ENCODE results near the gene QARS1. TPM values are rescaled to one million over a fixed set of nuclear protein-coding genes. Genes with fewer than 3 reads are reported as not detected.

QARS1 gene
- total and polyA plus RNA-seq, 2 of the 8 experiments (the other 6 are each of a cell fraction or from before 2014, with no cell fraction given), result 353 to 581 TPM

GRCh38 chr3:49124203-49124602 is 19.6 kb upstream of the QARS1 start:
- no peak overlapping the region for H3K23ac ChIP-seq (ENCODE audit: insufficient read length)
- WGBS, 2 experiments (ENCODE audit: extremely low coverage in 1 of 2, insufficient coverage in 1 of 2, insufficient read length in 1 of 2, insufficient replicate concordance in 2 of 2, low coverage in 1 of 2, low lambda C conversion rate in 2 of 2, missing lambda C conversion rate in 1 of 2), result 98% methylated on average over 7 of the region's 7 CpGs; no CpG with 5 or more reads in 1 of the 2 experiments
- no peak overlapping the region for H3K4ac ChIP-seq (replicated peaks; ENCODE audit: insufficient read length, low read depth, low read length)
- no peak overlapping the region for H2BK120ac ChIP-seq (replicated peaks; ENCODE audit: low read depth, low read length)
- H2AFZ ChIP-seq (ENCODE audit: low read length), result no peak overlapping the region
- no peak overlapping the region for H2BK15ac ChIP-seq (ENCODE audit: low read length)
- no peak overlapping the region for H3K4me3 ChIP-seq (ENCODE audit: extremely low read depth in 1 of 4, insufficient read depth in 2 of 4, low read depth in 3 of 4, low read length in 4 of 4)
- H3K9me3 ChIP-seq (ENCODE audit: insufficient read depth in 2 of 2, low read depth in 1 of 2, low read length in 1 of 2), result no peaks in the 10 kb centered on the region
- H2BK12ac ChIP-seq (ENCODE audit: low read depth, low read length), result no peak overlapping the region
- no peaks in the 10 kb centered on the region for H3K27me3 ChIP-seq (replicated peaks in 1 of 4; ENCODE audit: control insufficient read depth in 3 of 4, extremely low read depth in 1 of 4, insufficient read depth in 3 of 4, low read length in 3 of 4)
- H3K14ac ChIP-seq (ENCODE audit: insufficient read length), result no peak overlapping the region
- H3K9ac ChIP-seq (replicated peaks in 1 of 4; ENCODE audit: extremely low read depth in 1 of 4, low read depth in 3 of 4, low read length in 3 of 4), result no peak overlapping the region
- H3K79me1 ChIP-seq (ENCODE audit: low read depth, low read length), result peaks cover 9% of the 10 kb centered on the region
- TF ChIP-seq POLR2AphosphoS5 (IDR thresholded peaks at IDR 0.05; ENCODE audit: low read depth, low read length), result no peak
- TF ChIP-seq CHD1 (IDR thresholded peaks at IDR 0.05; ENCODE audit: low read depth, low read length), result no peak
- TF ChIP-seq CHD2 (IDR thresholded peaks at IDR 0.05; ENCODE audit: low read length), result no peak
- no peak for TF ChIP-seq SIX5 (IDR thresholded peaks at IDR 0.05; ENCODE audit: low read depth, low read length)
- TF ChIP-seq JUND (IDR thresholded peaks at IDR 0.05; ENCODE audit: low read length), result no peak
- TF ChIP-seq MAFK (IDR thresholded peaks at IDR 0.05; ENCODE audit: low read depth, low read length), result no peak
- TF ChIP-seq ATF2 (IDR thresholded peaks at IDR 0.05; ENCODE audit: low read length), result no peak
- TF ChIP-seq POLR2A (IDR thresholded peaks at IDR 0.05; ENCODE audit: control extremely low read depth in 1 of 2, low read depth in 2 of 2, low read length in 2 of 2), result no peak
- FAIRE-seq (no peak), DNase-seq (ENCODE audit: low read depth in 1 of 2, low spot score in 2 of 2) (no peak)
- peaks cover 0 to 10% of the 10 kb centered on the region in 2 experiments; a peak in 2 of 4 replicates for H3K79me2 ChIP-seq (ENCODE audit: control insufficient read depth in 1 of 2, insufficient read depth in 2 of 2, low read length in 2 of 2)
- H3K36me3 ChIP-seq (ENCODE audit: control insufficient read depth in 2 of 4, insufficient read depth in 4 of 4, low read length in 3 of 4), result peaks cover 3 to 25% (median 12%) of the 10 kb centered on the region in 4 experiments; a peak in 7 of 8 replicates
- no peak overlapping the region for H4K91ac ChIP-seq (replicated peaks; ENCODE audit: insufficient read length, low read length)
- no peak overlapping the region for H4K8ac ChIP-seq (ENCODE audit: extremely low read depth, insufficient read depth, low read length)
- no peak overlapping the region for H3K27ac ChIP-seq (ENCODE audit: low read depth, low read length)
- no peak overlapping the region for H3K18ac ChIP-seq (ENCODE audit: extremely low read depth, low read length)
- H2BK5ac ChIP-seq (ENCODE audit: low read depth, low read length), result no peak overlapping the region
- no peak overlapping the region for H3K4me2 ChIP-seq (ENCODE audit: insufficient read depth in 1 of 2, low read depth in 2 of 2, low read length in 2 of 2)
- H2AK5ac ChIP-seq (ENCODE audit: low read depth, low read length), result no peak overlapping the region
- H4K20me1 ChIP-seq (replicated peaks in 1 of 2; ENCODE audit: control insufficient read depth in 1 of 2, insufficient read depth in 2 of 2, low read length in 2 of 2), result peaks cover 0 to 2% of the 10 kb centered on the region in 2 experiments
- H3K4me1 ChIP-seq (replicated peaks in 1 of 4; ENCODE audit: control insufficient read depth in 3 of 4, insufficient read depth in 4 of 4, low read length in 3 of 4), result peaks cover 0 to 11% (median 6%) of the 10 kb centered on the region in 4 experiments; a peak in 5 of 7 replicates
- H3K56ac ChIP-seq (replicated peaks; ENCODE audit: insufficient read length, low read depth, low read length), result no peak overlapping the region
- ChIA-PET POLR2A (ENCODE audit: partially characterized antibody) (interaction anchor here (1.2 to 25.5 kb wide), 3 partner anchors 9 to 103 kb away, joined by 3 to 508 read pairs (median 4); partner anchors contain the start of genes NDUFAF3, QARS1 and QRICH1), CTCF (ENCODE audit: partially characterized antibody) (interaction anchor here (1.9 kb wide), 1 partner anchor 35 kb away, joined by 8 read pairs; no protein-coding TSS in a partner anchor)
- H3K23me2 ChIP-seq (ENCODE audit: low read depth, low read length), result peaks cover 5% of the 10 kb centered on the region
- no peak overlapping the region for H2BK20ac ChIP-seq (ENCODE audit: low read length)
- H4K5ac ChIP-seq (ENCODE audit: insufficient read length, low read depth, low read length), result no peak overlapping the region

Data from H1 (cell line).